Measurements from ENCODE around the gene POLR2H.

DNA sequence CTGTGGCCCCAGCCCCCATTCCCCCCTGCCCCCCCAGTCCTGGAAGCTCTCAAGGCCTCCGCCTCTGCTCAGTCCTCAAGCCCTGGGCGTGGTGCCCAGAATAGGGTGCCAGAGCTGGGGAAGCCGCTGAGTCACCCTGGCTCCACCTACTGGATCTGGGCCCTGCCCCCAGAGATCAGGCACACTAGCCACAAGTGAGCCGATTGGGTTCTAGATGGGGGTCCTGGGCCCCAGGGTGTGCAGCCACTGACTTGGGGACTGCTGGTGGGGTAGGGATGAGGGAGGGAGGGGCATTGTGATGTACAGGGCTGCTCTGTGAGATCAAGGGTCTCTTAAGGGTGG lies 41.4 kb upstream of the POLR2H start:
- TF ChIP-seq, protein P1, sequence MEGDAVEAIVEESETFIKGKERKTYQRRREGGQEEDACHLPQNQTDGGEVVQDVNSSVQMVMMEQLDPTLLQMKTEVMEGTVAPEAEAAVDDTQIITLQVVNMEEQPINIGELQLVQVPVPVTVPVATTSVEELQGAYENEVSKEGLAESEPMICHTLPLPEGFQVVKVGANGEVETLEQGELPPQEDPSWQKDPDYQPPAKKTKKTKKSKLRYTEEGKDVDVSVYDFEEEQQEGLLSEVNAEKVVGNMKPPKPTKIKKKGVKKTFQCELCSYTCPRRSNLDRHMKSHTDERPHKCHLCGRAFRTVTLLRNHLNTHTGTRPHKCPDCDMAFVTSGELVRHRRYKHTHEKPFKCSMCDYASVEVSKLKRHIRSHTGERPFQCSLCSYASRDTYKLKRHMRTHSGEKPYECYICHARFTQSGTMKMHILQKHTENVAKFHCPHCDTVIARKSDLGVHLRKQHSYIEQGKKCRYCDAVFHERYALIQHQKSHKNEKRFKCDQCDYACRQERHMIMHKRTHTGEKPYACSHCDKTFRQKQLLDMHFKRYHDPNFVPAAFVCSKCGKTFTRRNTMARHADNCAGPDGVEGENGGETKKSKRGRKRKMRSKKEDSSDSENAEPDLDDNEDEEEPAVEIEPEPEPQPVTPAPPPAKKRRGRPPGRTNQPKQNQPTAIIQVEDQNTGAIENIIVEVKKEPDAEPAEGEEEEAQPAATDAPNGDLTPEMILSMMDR (IDR thresholded peaks at IDR 0.05), result no peak
- TF ChIP-seq, protein P2, sequence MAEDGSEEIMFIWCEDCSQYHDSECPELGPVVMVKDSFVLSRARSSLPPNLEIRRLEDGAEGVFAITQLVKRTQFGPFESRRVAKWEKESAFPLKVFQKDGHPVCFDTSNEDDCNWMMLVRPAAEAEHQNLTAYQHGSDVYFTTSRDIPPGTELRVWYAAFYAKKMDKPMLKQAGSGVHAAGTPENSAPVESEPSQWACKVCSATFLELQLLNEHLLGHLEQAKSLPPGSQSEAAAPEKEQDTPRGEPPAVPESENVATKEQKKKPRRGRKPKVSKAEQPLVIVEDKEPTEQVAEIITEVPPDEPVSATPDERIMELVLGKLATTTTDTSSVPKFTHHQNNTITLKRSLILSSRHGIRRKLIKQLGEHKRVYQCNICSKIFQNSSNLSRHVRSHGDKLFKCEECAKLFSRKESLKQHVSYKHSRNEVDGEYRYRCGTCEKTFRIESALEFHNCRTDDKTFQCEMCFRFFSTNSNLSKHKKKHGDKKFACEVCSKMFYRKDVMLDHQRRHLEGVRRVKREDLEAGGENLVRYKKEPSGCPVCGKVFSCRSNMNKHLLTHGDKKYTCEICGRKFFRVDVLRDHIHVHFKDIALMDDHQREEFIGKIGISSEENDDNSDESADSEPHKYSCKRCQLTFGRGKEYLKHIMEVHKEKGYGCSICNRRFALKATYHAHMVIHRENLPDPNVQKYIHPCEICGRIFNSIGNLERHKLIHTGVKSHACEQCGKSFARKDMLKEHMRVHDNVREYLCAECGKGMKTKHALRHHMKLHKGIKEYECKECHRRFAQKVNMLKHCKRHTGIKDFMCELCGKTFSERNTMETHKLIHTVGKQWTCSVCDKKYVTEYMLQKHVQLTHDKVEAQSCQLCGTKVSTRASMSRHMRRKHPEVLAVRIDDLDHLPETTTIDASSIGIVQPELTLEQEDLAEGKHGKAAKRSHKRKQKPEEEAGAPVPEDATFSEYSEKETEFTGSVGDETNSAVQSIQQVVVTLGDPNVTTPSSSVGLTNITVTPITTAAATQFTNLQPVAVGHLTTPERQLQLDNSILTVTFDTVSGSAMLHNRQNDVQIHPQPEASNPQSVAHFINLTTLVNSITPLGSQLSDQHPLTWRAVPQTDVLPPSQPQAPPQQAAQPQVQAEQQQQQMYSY (CRISPR knock-in tag; IDR thresholded peaks at IDR 0.05), result no peak
- TF ChIP-seq FOXP1 (CRISPR knock-in tag; IDR thresholded peaks at IDR 0.05; ENCODE audit: borderline replicate concordance), result no peak
- no peak for TF ChIP-seq SMAD3 (CRISPR knock-in tag; IDR thresholded peaks at IDR 0.05; ENCODE audit: borderline replicate concordance)
- TF ChIP-seq, protein P3, sequence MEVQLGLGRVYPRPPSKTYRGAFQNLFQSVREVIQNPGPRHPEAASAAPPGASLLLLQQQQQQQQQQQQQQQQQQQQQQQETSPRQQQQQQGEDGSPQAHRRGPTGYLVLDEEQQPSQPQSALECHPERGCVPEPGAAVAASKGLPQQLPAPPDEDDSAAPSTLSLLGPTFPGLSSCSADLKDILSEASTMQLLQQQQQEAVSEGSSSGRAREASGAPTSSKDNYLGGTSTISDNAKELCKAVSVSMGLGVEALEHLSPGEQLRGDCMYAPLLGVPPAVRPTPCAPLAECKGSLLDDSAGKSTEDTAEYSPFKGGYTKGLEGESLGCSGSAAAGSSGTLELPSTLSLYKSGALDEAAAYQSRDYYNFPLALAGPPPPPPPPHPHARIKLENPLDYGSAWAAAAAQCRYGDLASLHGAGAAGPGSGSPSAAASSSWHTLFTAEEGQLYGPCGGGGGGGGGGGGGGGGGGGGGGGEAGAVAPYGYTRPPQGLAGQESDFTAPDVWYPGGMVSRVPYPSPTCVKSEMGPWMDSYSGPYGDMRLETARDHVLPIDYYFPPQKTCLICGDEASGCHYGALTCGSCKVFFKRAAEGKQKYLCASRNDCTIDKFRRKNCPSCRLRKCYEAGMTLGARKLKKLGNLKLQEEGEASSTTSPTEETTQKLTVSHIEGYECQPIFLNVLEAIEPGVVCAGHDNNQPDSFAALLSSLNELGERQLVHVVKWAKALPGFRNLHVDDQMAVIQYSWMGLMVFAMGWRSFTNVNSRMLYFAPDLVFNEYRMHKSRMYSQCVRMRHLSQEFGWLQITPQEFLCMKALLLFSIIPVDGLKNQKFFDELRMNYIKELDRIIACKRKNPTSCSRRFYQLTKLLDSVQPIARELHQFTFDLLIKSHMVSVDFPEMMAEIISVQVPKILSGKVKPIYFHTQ (CRISPR knock-in tag; IDR thresholded peaks at IDR 0.05), result no peak

All from WTC11 (cell line).